GM23248 (cell line): Measurements from ENCODE around the gene IQSEC3.
"Not testable (repeated sequence)": the region's sequence is repeated elsewhere in the genome, so short reads cannot be mapped to it uniquely, and the experiment has no call there.

Experiments
- EZH2 ChIP-seq: fragments of 200-600 bp; sonication (generic); IDR thresholded peaks from 2 replicates; pipeline ENCODE4 v1.6.1; 2018; ENCODE audit warnings: antibody characterized with exemption, mild to moderate bottlenecking; ENCODE audit not compliant: insufficient read depth, poor library complexity, severe bottlenecking
- EZH2phosphoT487 ChIP-seq: fragments of 200-600 bp; sonication (generic); IDR thresholded peaks from 2 replicates; pipeline ENCODE4 v1.6.1; 2018; ENCODE audit warnings: antibody characterized with exemption, moderate library complexity, mild to moderate bottlenecking, low read depth; ENCODE audit not compliant: insufficient read depth

GRCh38 chr12:133616-134232 is 67.2 kb downstream of the IQSEC3 start:
- TF ChIP-seq EZH2phosphoT487, EZH2: not testable (repeated sequence)
